NCI-H128 (cell line): ENCODE measurements around the gene RBM5.

Source experiments
- DNase-seq: peaks from one replicate; lab custom pipeline; 2025; ENCODE audit not compliant: unreplicated experiment; lab: John Stamatoyannopoulos, UW

Gene RBM5

DNA sequence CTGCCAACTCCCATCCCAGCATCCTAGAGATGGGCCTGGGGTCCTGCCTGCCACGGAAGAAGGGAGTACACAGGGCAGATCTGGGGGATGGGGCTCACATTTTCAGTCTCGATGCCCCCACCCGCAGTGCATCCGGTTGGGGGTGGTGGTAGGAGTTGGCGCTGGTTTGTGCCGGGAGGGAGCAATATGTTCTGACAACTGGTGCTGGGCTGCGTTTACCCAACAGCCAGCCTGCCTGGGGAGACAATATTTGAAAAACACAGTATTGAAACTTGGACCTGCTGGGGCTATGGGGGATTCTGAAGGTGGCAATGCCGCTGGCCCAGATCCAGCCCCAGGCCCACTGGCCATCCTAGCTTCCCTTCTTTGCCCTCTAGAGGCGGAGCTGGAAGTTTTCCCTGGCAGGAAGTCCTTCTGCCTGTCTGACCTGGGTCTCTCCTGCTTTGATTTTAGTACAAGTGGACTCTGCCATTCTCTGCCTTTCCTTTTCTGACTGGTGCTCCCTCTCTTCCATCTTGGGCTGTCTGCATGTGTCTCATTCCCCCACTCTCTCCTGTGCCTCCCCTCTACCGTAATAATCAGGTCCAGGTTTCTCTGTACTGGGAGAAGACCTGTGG, 69.9 kb downstream of the RBM5 start:
- DNase-seq: no peak

GRCh38 chr3:50160561-50160983, 71.9 kb downstream of the RBM5 start:
- DNase-seq: no peak

GRCh38 chr3:50161320-50161719, 72.6 kb downstream of the RBM5 start:
- no peak for DNase-seq

DNA sequence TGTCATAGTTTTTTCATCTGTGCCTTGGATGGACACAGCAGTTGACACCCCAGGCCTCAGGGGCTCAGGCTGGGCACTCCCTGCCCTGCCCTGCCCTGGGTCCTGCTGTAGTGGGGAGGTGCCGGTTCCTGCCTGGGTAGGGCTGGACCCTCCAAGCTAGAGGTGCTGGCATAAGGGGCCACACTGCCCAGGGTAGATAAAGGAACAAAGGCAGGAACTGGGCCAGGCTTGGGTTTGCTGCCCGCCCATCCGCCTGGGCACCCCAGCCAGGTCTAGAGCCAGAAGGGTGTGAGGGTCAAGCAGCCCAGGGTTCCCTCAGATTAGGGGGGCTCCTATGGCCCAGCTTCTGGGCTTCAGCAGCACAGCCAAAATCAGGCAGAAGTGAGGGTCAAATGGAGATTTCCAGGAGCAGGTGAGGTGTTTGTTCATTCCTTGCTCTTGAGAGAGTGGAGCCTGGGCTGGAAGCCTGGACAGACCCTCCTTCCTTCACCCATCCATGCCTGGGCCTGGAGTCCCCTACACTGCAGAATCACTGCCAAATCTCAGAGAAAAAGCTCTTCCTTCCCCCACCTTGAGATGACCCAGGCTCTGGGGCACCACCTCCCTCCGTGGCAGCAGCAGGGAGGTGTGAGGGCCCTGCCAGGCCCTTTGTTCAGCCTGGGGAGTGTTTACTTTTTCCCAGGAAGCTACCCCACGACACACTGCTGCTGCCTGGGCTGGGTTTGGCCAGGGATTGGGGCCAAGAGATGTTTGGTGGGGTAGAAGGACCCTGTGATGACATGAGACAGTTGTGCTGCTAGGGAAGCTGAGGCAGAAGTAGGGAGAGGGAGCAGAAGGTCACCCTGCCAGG, 73.5 kb downstream of the RBM5 start:
- DNase-seq: no peak

DNA sequence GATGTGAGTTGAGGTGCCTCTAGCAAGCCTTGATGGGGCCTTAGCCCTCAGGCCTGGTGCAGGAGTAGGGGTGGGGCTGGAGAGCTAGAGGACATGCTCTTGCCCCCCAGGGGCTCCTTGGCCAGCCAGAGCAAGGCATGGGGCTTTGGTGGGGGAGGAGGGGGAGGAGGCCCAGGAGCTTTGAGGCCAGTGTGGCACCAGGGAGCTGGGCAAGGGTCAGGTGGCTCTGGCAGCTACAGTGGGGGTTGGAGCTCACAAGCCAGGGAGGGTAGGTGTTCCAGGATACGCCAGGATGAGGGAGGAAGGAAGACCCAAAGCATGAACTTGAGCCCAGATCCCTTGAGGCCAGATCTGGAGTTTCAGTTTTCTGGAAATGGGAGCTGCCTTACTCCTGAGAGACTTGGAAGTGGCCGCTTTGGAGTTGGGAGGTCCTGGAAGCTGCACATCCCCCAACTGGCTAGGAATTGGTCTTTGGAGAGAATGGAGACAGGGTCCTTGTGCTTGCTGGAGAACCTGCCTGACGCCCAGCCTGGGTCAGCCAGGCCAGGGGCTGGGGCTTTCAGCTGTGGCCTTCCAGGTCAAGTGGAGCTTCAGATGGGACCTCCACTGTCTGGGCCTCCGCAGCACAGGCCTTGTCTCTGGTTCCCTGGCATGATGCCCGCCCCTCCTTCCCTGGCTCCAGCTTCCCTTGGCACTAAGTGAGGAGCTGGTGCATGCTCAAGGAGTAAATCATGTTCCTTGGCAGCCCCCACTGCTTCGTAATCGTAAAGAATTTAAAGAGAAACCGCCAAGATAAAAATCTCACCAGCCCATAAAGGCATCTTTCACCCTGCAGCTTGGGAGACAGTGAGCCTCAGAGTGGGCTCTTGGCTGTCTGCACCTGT, 75.1 kb downstream of the RBM5 start:
- DNase-seq: no peak

- DNase-seq: no peak
Measured at GRCh38 chr3:50164481-50164880, 75.8 kb downstream of the RBM5 start.

DNA sequence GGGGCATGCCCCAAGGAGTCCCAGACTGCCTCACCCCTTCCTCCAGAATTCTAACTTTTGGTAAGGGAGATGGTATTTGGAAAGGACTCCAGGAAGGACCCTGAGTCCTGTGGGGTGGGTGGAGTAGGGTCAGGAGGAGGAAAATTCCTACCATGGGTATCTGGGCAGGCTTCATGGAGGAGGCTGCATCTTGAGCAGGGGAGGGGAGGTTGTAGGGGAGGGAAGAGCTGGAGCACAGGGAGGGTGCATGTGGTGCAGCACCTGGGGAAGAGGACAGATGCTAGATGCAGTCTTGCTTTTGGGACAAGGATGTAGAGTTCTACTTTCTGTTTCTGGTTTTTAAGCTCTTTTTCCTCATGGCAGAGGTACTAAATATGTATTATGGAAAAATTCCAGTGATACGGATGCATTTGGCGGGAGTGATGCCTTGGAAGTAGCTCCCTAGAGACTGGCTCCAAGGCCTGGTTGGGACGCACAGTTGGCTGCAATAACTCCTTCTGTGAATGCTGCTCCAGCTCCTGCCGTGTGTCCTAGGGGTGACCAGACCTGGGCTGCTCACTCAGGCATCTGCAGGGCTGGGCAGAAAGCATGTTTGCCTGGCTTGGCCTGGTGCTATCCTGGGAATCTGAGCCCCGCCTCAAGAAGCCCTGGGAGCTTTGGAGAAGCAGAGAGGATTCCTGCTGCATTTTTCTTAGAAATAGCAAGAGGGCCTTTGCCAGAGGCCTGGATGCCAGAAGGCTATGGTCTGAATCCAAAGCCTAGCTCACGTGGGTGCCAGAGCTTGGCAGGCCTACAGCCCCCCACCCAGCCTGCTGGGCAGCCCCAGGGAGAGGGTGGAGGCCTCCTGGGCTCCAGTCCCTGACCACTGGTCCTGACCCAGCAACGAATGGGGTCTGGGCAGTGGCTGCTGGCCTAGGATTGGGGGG, 76.5 kb downstream of the RBM5 start:
- DNase-seq: no peak

DNA sequence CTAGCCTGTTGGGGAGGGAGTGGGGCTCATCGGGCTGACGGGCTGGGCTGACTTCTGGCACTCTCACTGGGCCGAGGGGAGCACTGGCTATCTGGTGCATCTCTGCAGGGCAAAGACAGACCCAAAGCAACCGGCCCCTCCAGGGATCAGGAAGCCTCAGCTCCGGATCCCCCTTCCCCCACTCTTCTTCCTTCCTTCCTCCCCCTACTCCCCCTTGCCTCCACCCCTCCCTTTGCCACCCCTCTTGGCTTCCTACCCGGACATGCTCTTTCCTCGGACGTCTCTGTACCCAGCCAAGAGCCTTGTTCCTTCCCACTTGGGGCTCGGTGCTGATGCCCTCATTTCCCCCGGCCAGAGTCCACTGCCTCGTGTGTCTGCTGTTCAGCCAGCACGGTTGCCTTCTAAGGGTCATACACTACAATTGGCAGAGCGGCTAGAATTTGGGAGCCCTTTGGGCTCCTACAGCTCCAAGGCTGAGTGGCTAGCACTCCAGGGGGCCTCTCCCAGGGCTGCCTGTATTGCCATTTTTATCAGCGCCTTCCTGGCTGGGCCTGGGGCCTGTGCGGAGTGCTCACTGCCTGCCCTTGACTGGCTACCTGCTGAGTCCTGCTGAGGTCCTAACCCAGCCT, 77.3 kb downstream of the RBM5 start:
- DNase-seq: no peak

DNA sequence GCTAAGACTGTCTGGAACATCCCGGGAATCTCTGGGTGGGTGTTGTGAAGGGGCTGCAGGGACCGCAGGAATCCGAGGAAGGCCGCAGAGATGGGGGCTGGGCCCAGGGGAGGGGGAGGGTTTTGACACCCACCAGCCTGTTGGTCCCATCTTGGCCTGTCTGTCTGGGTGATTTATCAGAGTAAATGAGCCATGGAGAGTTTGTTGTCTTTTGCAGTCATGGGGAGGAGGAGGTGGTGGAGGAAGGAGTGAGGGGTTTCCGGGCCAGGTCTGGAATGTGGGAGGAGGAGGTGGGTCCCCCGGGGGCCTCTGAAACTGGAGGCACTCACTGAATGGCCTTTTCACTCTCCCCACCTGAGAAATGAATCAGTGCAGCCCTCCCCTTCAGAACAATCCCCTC, 77.9 kb downstream of the RBM5 start:
- no peak for DNase-seq

DNA sequence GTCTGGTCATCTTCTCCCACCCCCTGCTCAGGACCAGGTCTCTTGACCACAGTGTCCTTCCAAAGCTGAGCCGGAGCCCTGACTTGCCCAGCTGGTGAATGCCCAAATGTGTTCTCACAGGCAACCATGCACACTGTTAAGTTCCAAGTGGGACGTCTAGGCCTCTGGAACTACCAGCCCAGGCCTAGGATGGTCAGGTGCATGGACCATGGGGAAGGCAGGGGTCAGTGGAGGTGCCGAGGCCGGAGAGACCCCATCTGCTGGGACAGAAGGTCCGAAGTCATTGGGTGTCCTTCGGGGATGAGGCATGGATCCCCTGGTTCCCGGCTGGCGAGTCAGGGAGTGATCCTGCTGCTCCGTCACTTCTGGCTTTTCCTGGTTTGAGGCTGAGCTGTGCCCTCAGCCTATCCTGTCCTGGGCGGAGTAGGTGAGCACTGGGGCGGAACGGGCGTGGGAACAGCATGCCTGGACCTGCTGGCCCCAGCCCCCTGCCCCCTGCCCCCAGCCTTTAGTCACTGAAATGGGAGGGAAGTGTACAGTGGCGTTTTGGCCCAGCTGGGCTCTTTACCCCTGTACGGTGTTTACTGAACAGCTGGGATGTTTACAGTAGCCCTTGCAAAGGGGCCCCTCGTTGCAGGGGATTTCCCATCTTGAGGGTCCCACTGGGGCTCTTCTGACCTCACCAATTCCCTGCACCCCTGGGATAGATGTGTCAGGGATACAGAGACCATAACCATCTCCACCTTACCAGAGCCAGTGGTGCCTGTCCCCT, 78.5 kb downstream of the RBM5 start:
- no peak for DNase-seq

- DNase-seq: no peak
Measured at GRCh38 chr3:50167841-50168209, 79.1 kb downstream of the RBM5 start.

- DNase-seq: no peak
Measured at GRCh38 chr3:50168388-50168787, 79.7 kb downstream of the RBM5 start.
